ENCODE data around the gene MATCAP1. TPM values are rescaled to one million over a fixed set of nuclear protein-coding genes. Genes with fewer than 3 reads are reported as not detected.

The MATCAP1 gene
- total and polyA plus RNA-seq, 10 of the 15 experiments (the other 5 are each of a cell fraction or from before 2014, with no cell fraction given): 2.8 to 25.8 (median 8.6) TPM

GRCh38 chr16:67187175-67187890 is 3.6 kb upstream of the MATCAP1 start:
- CTCF ChIA-PET: interaction anchor here (1.0 kb wide), 1 partner anchor 18 kb away, joined by 3 read pairs; no protein-coding TSS in a partner anchor

More at GRCh38 chr16:67187175-67187890, 3.6 kb upstream of the MATCAP1 start:
- FAIRE-seq (no peak), ATAC-seq (no peak), DNase-seq (ENCODE audit: low read depth, low spot score) (no peak)
- ChIA-PET RAD21 (ENCODE audit: unreplicated experiment) (interaction anchor here (1.3 kb wide), 1 partner anchor 32 kb away, joined by 4 read pairs; no protein-coding TSS in a partner anchor), SMC1A (ENCODE audit: uncharacterized antibody, unreplicated experiment) (no interaction called here), POLR2A (interaction anchor here (0.5 kb wide), 1 partner anchor 152 kb away, joined by 4 read pairs; no protein-coding TSS in a partner anchor)
- Histone ChIP-seq H3K79me2 (ENCODE audit: control insufficient read depth, insufficient read depth, low read length) (peaks cover 8% of the 10 kb centered on the region), H4K20me1 (ENCODE audit: control insufficient read depth, insufficient read depth) (no peaks in the 10 kb centered on the region), H3K4me2 (ENCODE audit: control insufficient read depth, insufficient read depth) (no peak overlapping the region), H3K4me3 (no peak overlapping the region), H3K27me3 (replicated peaks in 1 of 2; ENCODE audit: control insufficient read depth in 2 of 2, insufficient read depth in 2 of 2, low read length in 1 of 2) (peaks cover 0 to 3% of the 10 kb centered on the region in 2 experiments; a peak in 2 of 4 replicates), H3K4me1 (ENCODE audit: control insufficient read depth, insufficient read depth, low read length) (peaks cover 7% of the 10 kb centered on the region), H3K9me3 (replicated peaks; ENCODE audit: control insufficient read depth, insufficient read depth, low read length) (no peaks in the 10 kb centered on the region), H3K36me3 (ENCODE audit: control insufficient read depth in 2 of 2, insufficient read depth in 2 of 2, low read length in 1 of 2) (no peaks in the 10 kb centered on the region), H2AFZ (ENCODE audit: control insufficient read depth, low read depth, low read length) (no peak overlapping the region), H3K27ac (ENCODE audit: control insufficient read depth, insufficient read depth) (no peak overlapping the region), H3K9ac (ENCODE audit: control insufficient read depth, insufficient read depth, low read length) (no peak overlapping the region)
- 44% methylated on average over 26 of the region's 26 CpGs for WGBS (ENCODE audit: insufficient coverage, insufficient replicate concordance, low lambda C conversion rate, missing lambda C conversion rate)
- intact Hi-C loops (cut with micrococcal nuclease; ENCODE audit: unreplicated experiment) (no loop called here), in situ Hi-C loops (cut with MboI) (no loop called here)
- no TSS peak for BruUV-seq (replicated peaks)
- TF ChIP-seq EZH2 (IDR thresholded peaks at IDR 0.05; ENCODE audit: borderline replicate concordance, control insufficient read depth, low read depth, low read length) (no peak), KLF5 (IDR thresholded peaks at IDR 0.05; ENCODE audit: partially characterized antibody) (no peak), SIX5 (IDR thresholded peaks at IDR 0.05; ENCODE audit: low read depth, low read length, severe bottlenecking) (no peak), RELA (IDR thresholded peaks at IDR 0.05; ENCODE audit: borderline replicate concordance, partially characterized antibody) (no peak), MXI1 (IDR thresholded peaks at IDR 0.05; ENCODE audit: low read depth, low read length) (no peak), PBX3 (IDR thresholded peaks at IDR 0.05; ENCODE audit: insufficient replicate concordance, low read depth, low read length) (no peak), TAF1 (IDR thresholded peaks at IDR 0.05; ENCODE audit: borderline replicate concordance, low read depth, low read length) (no peak), HDGF (IDR thresholded peaks at IDR 0.05) (no peak), HSF1 (IDR thresholded peaks at IDR 0.05; ENCODE audit: low read depth, low read length) (no peak), EP300 (IDR thresholded peaks at IDR 0.05; ENCODE audit: borderline replicate concordance in 1 of 2, control insufficient read depth in 1 of 2, low read depth in 2 of 2, low read length in 2 of 2) (no peak), NBN (IDR thresholded peaks at IDR 0.05) (no peak), CBX3 (IDR thresholded peaks at IDR 0.05; ENCODE audit: borderline replicate concordance, low read depth) (no peak), ELK1 (IDR thresholded peaks at IDR 0.05; ENCODE audit: low read depth, low read length) (no peak), YY1 (IDR thresholded peaks at IDR 0.05; ENCODE audit: low read depth, low read length) (no peak), ZNF24 (IDR thresholded peaks at IDR 0.05) (no peak)
